IMR-90 (cell line): ENCODE results near the gene ME1. TPM values are rescaled to one million over a fixed set of nuclear protein-coding genes. Genes with fewer than 3 reads are reported as not detected.

Experiments used
- ATAC-seq: fragments of 200-7000 bp; cut with Tn5 transposase; 2 replicates; pipeline ENCODE4 v1.9.1; 2020; ENCODE audit warnings: low read depth, mild to moderate bottlenecking, moderate library complexity
- BruUV-seq: library from RNA; stranded (reverse); fragments of 400-500 nt; replicated peaks from 2 replicates; lab custom pipeline; 2021; lab: Mats Ljungman, UMichigan
- CTCF ChIA-PET: fragments of 300-600 bp; formaldehyde crosslinking; extraction: SDS; loops from one replicate; lab custom pipeline; 2021; ENCODE audit warnings: antibody characterized with exemption; lab: Yijun Ruan, JAX
- POLR2A ChIA-PET: fragments of 300-600 bp; sonication (Branson Sonifier 250); formaldehyde crosslinking; loops from one replicate; lab custom pipeline; 2022; ENCODE audit warnings: antibody characterized with exemption; ENCODE audit not compliant: unreplicated experiment; lab: Charles Lee
- DNase-seq: peaks from one replicate; pipeline ENCODE4 v3.0.0; 2013
- H2AFZ ChIP-seq: replicated peaks from 2 replicates; pipeline ENCODE3; 2013; ENCODE audit warnings: low read length, mild to moderate bottlenecking; ENCODE audit not compliant: poor library complexity
- H2AK5ac ChIP-seq: 2 replicates; pipeline ENCODE4 v1.6.1; 2013; ENCODE audit warnings: low read depth, low read length, inconsistent platforms
- H2AK9ac ChIP-seq: replicated peaks from 2 replicates; pipeline ENCODE3; 2013; ENCODE audit warnings: mild to moderate bottlenecking, low read depth, low read length, moderate library complexity; ENCODE audit not compliant: poor library complexity
- H2BK120ac ChIP-seq: 2 replicates; pipeline ENCODE4 v1.6.1; 2013; ENCODE audit warnings: low read depth, low read length, inconsistent platforms
- H2BK15ac ChIP-seq: 3 replicates; pipeline ENCODE4 v1.6.1; 2013; ENCODE audit warnings: low read depth, low read length, inconsistent platforms
- H2BK20ac ChIP-seq: 2 replicates; pipeline ENCODE4 v1.6.1; 2013; ENCODE audit warnings: low read depth, mild to moderate bottlenecking, inconsistent platforms, low read length, moderate library complexity
- H2BK5ac ChIP-seq: 2 replicates; pipeline ENCODE4 v1.6.1; 2013; ENCODE audit warnings: mild to moderate bottlenecking, low read depth, low read length, inconsistent platforms; ENCODE audit not compliant: poor library complexity, severe bottlenecking
- H3K14ac ChIP-seq: replicated peaks from 2 replicates; pipeline ENCODE4 v1.6.1; 2013; ENCODE audit warnings: low read depth, low read length, inconsistent platforms
- H3K18ac ChIP-seq: 2 replicates; pipeline ENCODE4 v1.6.1; 2013; ENCODE audit warnings: low read depth, low read length, control low read depth
- H3K23ac ChIP-seq: 2 replicates; pipeline ENCODE4 v1.6.1; 2013; ENCODE audit warnings: low read depth, low read length, inconsistent platforms
- H3K27ac ChIP-seq: 2 replicates; pipeline ENCODE4 v1.5.1; 2013; ENCODE audit warnings: mild to moderate bottlenecking, control low read depth, low read length; ENCODE audit not compliant: insufficient read depth
- H3K27me3 ChIP-seq: 2 replicates; pipeline ENCODE4 v1.6.1; 2013; ENCODE audit warnings: low read length; ENCODE audit not compliant: control insufficient read depth, insufficient read depth
- H3K36me3 ChIP-seq: 2 replicates; pipeline ENCODE4 v1.6.1; 2013; ENCODE audit warnings: low read length, mixed read lengths; ENCODE audit not compliant: control insufficient read depth, insufficient read depth
- H3K4ac ChIP-seq: 2 replicates; pipeline ENCODE4 v1.6.1; 2013; ENCODE audit warnings: low read depth, low read length, inconsistent platforms
- H3K4me1 ChIP-seq: 2 replicates; pipeline ENCODE4 v1.6.1; 2013; ENCODE audit warnings: low read length, mixed read lengths; ENCODE audit not compliant: control insufficient read depth, insufficient read depth
- H3K4me2 ChIP-seq: 2 replicates; pipeline ENCODE4 v1.6.1; 2013; ENCODE audit warnings: low read depth, mild to moderate bottlenecking, control low read depth, low read length, moderate library complexity
- H3K4me3 ChIP-seq: 2 replicates; pipeline ENCODE4 v1.5.1; 2013; ENCODE audit warnings: low read depth, mild to moderate bottlenecking, control low read depth, low read length, moderate library complexity; ENCODE audit not compliant: insufficient read depth
- H3K56ac ChIP-seq: 2 replicates; pipeline ENCODE4 v1.6.1; 2013; ENCODE audit warnings: low read length, inconsistent platforms; ENCODE audit not compliant: insufficient read depth; ENCODE audit errors: extremely low read depth
- H3K79me1 ChIP-seq, 2 experiments: 2 replicates each; pipeline ENCODE4 v1.6.1; 2013; ENCODE audit warnings: low read length in 2 of 2, inconsistent platforms in 1 of 2, low read depth in 1 of 2
- H3K9ac ChIP-seq: 2 replicates; pipeline ENCODE4 v1.6.1; 2013; ENCODE audit warnings: low read depth, low read length, control low read depth
- H3K9me1 ChIP-seq: 2 replicates; pipeline ENCODE4 v1.6.1; 2013; ENCODE audit warnings: low read length, inconsistent platforms; ENCODE audit not compliant: insufficient read depth
- H3K9me3 ChIP-seq: 2 replicates; pipeline ENCODE4 v1.6.1; 2013; ENCODE audit warnings: low read length; ENCODE audit not compliant: control insufficient read depth, insufficient read depth
- H4K20me1 ChIP-seq: 2 replicates; pipeline ENCODE4 v1.6.1; 2013; ENCODE audit warnings: low read length, inconsistent platforms; ENCODE audit not compliant: insufficient read depth
- H4K5ac ChIP-seq: 2 replicates; pipeline ENCODE4 v1.6.1; 2013; ENCODE audit warnings: mild to moderate bottlenecking, low read depth, low read length, control low read depth
- H4K8ac ChIP-seq, 2 experiments: 2 replicates each; pipeline ENCODE4 v1.6.1; 2013; ENCODE audit warnings: low read depth in 2 of 2, low read length in 2 of 2, control low read depth in 1 of 2, inconsistent platforms in 1 of 2
- H4K91ac ChIP-seq: 2 replicates; pipeline ENCODE4 v1.6.1; 2013; ENCODE audit warnings: low read depth, low read length, inconsistent platforms; ENCODE audit not compliant: insufficient read depth
- MXI1 ChIP-seq: IDR thresholded peaks from 2 replicates; pipeline ENCODE4 v1.6.1; 2012; ENCODE audit warnings: low read depth, mild to moderate bottlenecking, low read length, moderate library complexity, borderline replicate concordance
- RAD21 ChIP-seq: IDR thresholded peaks from 2 replicates; pipeline ENCODE4 v1.6.1; 2012; ENCODE audit warnings: low read length, improper control_type of control experiment
- USF2 ChIP-seq: fragments of 150-350 bp; IDR thresholded peaks from 2 replicates; pipeline ENCODE4 v1.6.1; 2017; ENCODE audit warnings: mild to moderate bottlenecking, antibody characterized with exemption, low read length, low read depth
- dilution Hi-C: fragments of 300-500 bp; cut with HindIII; formaldehyde crosslinking; loops from one replicate; pipeline ENCODE4 v1.14.3; 2018; ENCODE audit warnings: low sequenced_read_pairs; ENCODE audit not compliant: unreplicated experiment
- in situ Hi-C: fragments of 300-500 bp; cut with MboI; formaldehyde crosslinking; loops from 3 replicates; pipeline ENCODE4 v1.14.3; 2019; ENCODE audit warnings: low sequenced_read_pairs, inconsistent platforms, mixed read lengths
- intact Hi-C: fragments of 100-400 bp; cut with micrococcal nuclease; formaldehyde crosslinking; loops from 2 replicates; pipeline ENCODE4 v1.10.0; 2022
- polyA plus RNA-seq, 3 experiments: library from polyadenylated mRNA; depleted of rRNA; stranded (reverse); fragments of >200 nt; gene quantifications; 2 replicates each; pipeline ENCODE4 v1.2.3, GENCODE V29; 2012; ENCODE audit warnings: low replicate concordance in 1 of 3
- total RNA-seq: library from RNA; depleted of rRNA; stranded (reverse); fragments of >200 nt; gene quantifications from 2 replicates; pipeline ENCODE4 v1.2.3, GENCODE V29; 2012
- TF ChIP-seq, protein P1 (sequence below): conservative IDR thresholded peaks from 2 replicates; pipeline ENCODE4 v1.5.1; 2012; ENCODE audit warnings: mild to moderate bottlenecking, low read depth, low read length, improper control_type of control experiment

Gene ME1
- total and polyA plus RNA-seq, 2 of the 4 experiments (the other 2 are of a cell fraction), result 21.5 to 24.4 TPM

DNA sequence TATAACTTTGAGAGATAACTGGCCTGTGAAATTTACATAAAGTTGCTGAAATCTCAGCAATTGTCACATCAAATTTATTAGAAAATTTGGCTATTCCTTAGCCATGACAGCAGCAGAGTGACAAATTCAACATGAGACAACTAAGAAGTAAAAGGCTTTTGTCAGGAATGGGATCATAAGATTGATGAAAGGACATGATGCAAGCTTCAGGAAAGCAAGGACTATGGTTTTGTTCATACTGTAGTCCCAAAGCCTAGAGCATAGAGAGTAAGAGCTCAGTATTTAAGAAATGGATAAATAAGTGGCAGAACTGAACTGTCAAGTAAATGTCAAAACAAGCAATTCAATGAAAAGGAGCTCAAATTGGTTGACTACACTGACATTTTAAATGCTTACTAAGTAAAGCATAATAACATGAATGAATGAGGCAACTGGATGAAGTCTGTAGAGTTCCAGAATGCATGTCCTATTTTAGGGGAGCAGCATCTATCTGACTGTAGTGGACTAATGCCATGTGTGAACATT is 250.4 kb downstream of the ME1 start:
- no peak overlapping the region for H3K4ac ChIP-seq
- no peak overlapping the region for H2BK120ac ChIP-seq
- H3K9me3 ChIP-seq, result no peaks in the 10 kb centered on the region
- H2BK5ac ChIP-seq, result no peak overlapping the region
- peaks cover 3% of the 10 kb centered on the region; the same call in 1 of the 2 replicates for H3K9me1 ChIP-seq
- H3K4me2 ChIP-seq, result no peak overlapping the region
- no peak overlapping the region for H4K91ac ChIP-seq
- H4K5ac ChIP-seq, result no peak overlapping the region
- H3K79me1 ChIP-seq, result peaks cover 36 to 50% of the 10 kb centered on the region in 2 experiments
- H2BK20ac ChIP-seq, result no peak overlapping the region
- no peak overlapping the region for H3K9ac ChIP-seq
- no peak overlapping the region for H4K8ac ChIP-seq
- ChIA-PET CTCF (interaction anchor here (0.8 kb wide), 1 partner anchor 8 kb away, joined by 3 read pairs; no protein-coding TSS in a partner anchor), POLR2A (no interaction called here)
- H2BK15ac ChIP-seq, result no peak overlapping the region
- H2AK5ac ChIP-seq, result no peak overlapping the region
- H3K4me3 ChIP-seq, result no peak overlapping the region
- peaks cover 35% of the 10 kb centered on the region; the same call in 1 of the 2 replicates for H4K20me1 ChIP-seq
- peaks cover 44% of the 10 kb centered on the region for H3K36me3 ChIP-seq
- dilution Hi-C loops, result no loop called here
- ATAC-seq (no peak), DNase-seq (no peak)
- no peaks in the 10 kb centered on the region for H3K27me3 ChIP-seq
- intact Hi-C loops, result no loop called here
- no peak overlapping the region for H2AFZ ChIP-seq
- no peak overlapping the region for H3K27ac ChIP-seq
- no peak for TF ChIP-seq MXI1
- TF ChIP-seq, protein P1, sequence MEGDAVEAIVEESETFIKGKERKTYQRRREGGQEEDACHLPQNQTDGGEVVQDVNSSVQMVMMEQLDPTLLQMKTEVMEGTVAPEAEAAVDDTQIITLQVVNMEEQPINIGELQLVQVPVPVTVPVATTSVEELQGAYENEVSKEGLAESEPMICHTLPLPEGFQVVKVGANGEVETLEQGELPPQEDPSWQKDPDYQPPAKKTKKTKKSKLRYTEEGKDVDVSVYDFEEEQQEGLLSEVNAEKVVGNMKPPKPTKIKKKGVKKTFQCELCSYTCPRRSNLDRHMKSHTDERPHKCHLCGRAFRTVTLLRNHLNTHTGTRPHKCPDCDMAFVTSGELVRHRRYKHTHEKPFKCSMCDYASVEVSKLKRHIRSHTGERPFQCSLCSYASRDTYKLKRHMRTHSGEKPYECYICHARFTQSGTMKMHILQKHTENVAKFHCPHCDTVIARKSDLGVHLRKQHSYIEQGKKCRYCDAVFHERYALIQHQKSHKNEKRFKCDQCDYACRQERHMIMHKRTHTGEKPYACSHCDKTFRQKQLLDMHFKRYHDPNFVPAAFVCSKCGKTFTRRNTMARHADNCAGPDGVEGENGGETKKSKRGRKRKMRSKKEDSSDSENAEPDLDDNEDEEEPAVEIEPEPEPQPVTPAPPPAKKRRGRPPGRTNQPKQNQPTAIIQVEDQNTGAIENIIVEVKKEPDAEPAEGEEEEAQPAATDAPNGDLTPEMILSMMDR, result no peak
- no peak for TF ChIP-seq USF2
- no peak for TF ChIP-seq RAD21
- H3K14ac ChIP-seq, result no peak overlapping the region
- H2AK9ac ChIP-seq, result no peak overlapping the region
- no peak overlapping the region for H3K56ac ChIP-seq
- H3K23ac ChIP-seq, result no peak overlapping the region
- H3K18ac ChIP-seq, result no peak overlapping the region
- in situ Hi-C loops, result no loop called here
- H3K4me1 ChIP-seq, result peaks cover 7% of the 10 kb centered on the region
- no TSS peak for BruUV-seq
